GM04504 (cell line): ENCODE results near the gene INSC.
A peak's percentile ranks its signal among the peaks of the same experiment; 100 is the strongest.

Experiments used
- DNase-seq: peaks from one replicate; pipeline ENCODE4 v3.0.0-alpha.2; 2012; ENCODE audit warnings: low read depth

The INSC gene

GRCh38 chr11:15186146-15186545, 71.4 kb downstream of the INSC start:
- no peak for DNase-seq

GRCh38 chr11:15189189-15189588, 74.5 kb downstream of the INSC start:
- DNase-seq, result no peak

- no peak for DNase-seq
Observed at GRCh38 chr11:15189641-15190365, 75.1 kb downstream of the INSC start.

- DNase-seq, result no peak
Observed at GRCh38 chr11:15190611-15191010, 75.9 kb downstream of the INSC start.

- no peak for DNase-seq
Observed at GRCh38 chr11:15192005-15192556, 77.4 kb downstream of the INSC start.

- no peak for DNase-seq
Observed at GRCh38 chr11:15194671-15195415, 80.1 kb downstream of the INSC start.

- no peak for DNase-seq
Observed at GRCh38 chr11:15195454-15196200, 80.9 kb downstream of the INSC start.

GRCh38 chr11:15196704-15197103, 82.0 kb downstream of the INSC start:
- no peak for DNase-seq

GRCh38 chr11:15197696-15198095, 83.0 kb downstream of the INSC start:
- DNase-seq, result no peak

- no peak for DNase-seq
Observed at GRCh38 chr11:15198284-15198683, 83.6 kb downstream of the INSC start.

- no peak for DNase-seq
Observed at GRCh38 chr11:15199693-15200092, 85.0 kb downstream of the INSC start.

GRCh38 chr11:15200696-15201095, 86.0 kb downstream of the INSC start:
- no peak for DNase-seq

- DNase-seq, result no peak
Observed at GRCh38 chr11:15201586-15201985, 86.9 kb downstream of the INSC start.

- no peak for DNase-seq
Observed at GRCh38 chr11:15202626-15203025, 87.9 kb downstream of the INSC start.

GRCh38 chr11:15204711-15205110, 90.0 kb downstream of the INSC start:
- DNase-seq, result no peak

- no peak for DNase-seq
Observed at GRCh38 chr11:15206791-15207190, 92.1 kb downstream of the INSC start.

GRCh38 chr11:15208378-15209222, 93.9 kb downstream of the INSC start:
- DNase-seq, result peak; percentile 29

GRCh38 chr11:15212876-15213275, 98.2 kb downstream of the INSC start:
- DNase-seq, result no peak

GRCh38 chr11:15213471-15214231, 98.9 kb downstream of the INSC start:
- no peak for DNase-seq

- no peak for DNase-seq
Observed at GRCh38 chr11:15215005-15215404, 100.3 kb downstream of the INSC start.

- no peak for DNase-seq
Observed at GRCh38 chr11:15216678-15217077, 102.0 kb downstream of the INSC start.
